HL-60/S4 treated with retinoic acid at 250 ng/mL for 4 days and 3 days (cell line): ENCODE measurements around the gene CCDC91.
"Not testable (repeated sequence)": the region's sequence is repeated elsewhere in the genome, so short reads cannot be mapped to it uniquely, and the experiment has no call there.

Experiments used
- in situ Hi-C: fragments of 300-500 bp; cut with MboI; formaldehyde crosslinking; loops from 2 replicates; pipeline ENCODE4 v1.7.0; 2022; ENCODE audit warnings: low sequenced_read_pairs

CCDC91 gene

DNA sequence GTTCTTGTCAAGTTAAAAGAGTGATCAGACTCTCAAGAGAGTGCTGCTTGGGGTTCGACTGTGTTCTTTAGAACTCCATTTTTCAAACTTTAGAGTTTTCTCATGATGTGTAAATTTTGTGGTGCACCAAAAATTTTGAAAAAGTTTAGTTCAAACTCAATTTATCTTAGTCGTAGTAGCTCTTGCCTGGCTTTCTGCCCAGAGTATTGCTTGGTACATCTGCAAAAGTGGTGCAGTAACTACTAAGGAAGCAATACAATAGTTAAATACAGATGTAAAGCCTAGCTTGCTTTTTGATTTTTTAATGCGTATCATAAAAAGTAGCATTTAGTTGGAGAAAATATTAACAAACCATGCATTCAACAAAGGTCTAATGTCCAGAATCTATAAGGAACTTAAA is 9.5 kb upstream of the CCDC91 start:
- in situ Hi-C loops: no loop called here

DNA sequence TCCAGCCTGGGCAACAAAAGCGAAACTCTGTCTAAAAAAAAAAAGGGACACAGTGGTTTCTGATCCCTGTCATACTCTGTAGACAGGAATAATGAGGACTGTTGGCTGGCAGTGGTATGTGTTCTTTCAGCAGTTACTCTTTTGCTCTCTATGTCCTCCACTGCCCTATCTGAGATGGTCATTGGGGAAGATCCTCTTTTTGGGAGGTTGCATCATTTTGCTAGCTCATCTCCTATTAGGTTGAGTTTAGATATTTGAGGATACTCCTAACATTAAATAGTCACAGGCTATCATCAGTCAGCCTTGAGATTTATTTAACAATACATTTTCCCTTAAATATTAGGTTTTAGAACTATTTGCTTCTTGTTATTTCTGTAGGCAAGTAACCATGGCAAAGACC is 5.9 kb upstream of the CCDC91 start:
- in situ Hi-C loops: no loop called here

DNA sequence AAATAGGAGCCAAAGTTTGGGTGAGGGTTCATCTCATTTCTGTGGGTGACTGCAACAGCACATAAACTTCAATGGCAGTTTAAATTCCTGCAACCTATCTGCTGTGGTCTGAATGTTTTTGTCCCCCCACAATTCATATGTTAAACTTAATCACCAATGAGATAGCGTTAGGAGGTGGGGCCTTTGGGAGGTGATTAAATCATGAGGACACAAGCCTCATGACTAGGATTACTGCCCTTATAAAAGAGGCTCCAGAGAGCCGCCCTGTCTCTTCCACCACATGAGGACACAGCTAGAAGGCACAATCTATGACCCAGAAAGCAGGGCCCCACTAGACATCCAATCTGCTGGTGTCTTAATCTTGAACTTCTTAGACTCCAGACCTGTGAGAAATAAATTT is 3.8 kb upstream of the CCDC91 start:
- in situ Hi-C loops: no loop called here

DNA sequence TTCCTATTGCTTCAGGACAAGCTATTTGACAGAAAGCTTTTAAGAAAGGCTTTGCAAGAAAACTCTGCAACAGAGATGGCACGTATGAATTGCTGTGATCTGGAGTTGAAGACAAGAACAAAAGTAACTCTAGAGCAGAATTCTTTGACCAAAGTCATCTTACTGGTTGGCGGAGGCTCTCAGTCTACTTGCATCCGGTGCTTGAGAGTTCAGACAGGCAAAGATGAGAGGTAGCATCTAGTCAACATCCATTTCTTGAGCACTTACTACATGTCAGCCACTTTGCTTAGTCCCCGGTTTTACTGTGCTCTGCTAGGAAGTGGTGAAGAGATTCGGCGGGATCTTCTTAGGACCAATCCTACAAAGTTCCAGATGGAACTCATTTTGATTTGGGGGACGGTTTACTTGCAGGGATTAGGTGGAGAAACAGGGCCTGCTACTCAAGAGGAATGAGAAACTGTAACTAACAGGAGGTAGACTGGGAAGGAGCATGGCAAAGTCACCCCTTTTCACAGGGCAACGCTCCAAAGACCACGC is 404 bp upstream of the CCDC91 start:
- in situ Hi-C loops: no loop called here

DNA sequence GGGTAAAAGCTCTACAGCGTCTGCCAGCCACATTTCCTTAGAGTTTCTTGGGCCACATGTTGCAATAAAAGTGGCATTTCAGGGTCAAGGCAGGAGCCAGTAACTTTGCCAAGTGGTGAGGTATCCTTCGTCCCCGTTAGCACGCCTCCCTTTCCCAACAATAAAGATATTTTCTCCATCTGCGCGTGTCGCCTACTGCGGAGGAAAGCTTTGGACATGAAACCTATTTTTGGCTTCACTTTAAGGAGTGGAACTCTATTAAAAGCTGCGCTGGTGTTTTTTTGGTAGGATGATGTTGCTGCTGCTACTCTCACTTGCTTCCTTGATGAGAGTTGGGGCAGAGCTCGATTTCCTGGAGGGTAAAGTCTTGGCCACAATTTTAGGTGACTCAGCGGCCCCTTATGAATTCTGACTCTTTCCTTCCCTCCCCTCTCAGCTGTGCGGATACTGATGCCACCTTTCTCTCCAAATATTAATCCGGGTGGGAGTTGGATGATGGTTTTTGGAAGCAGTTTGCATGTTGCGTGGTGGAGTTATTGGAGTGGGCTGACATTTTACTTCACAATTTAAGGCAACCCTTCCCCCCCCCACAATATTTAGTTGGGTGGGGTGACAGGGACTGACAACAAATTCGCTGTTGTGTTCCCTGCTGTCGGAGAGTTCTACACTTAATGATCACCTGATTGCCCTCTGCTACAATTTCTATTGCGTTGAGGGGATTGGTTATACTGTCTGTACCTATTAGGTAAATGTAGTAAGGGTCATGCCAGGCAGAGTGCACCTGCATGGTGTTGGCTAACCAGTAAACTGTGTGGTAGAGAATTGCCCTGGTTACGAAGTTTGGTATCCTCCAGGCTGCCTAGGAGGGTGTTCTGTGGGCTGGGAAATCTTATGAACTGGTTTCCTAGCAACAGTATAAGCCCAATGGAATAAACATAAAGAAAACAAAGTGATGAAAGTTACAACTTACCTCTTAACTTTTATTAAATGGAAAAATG is 1.1 kb downstream of the CCDC91 start:
- in situ Hi-C loops: no loop called here

DNA sequence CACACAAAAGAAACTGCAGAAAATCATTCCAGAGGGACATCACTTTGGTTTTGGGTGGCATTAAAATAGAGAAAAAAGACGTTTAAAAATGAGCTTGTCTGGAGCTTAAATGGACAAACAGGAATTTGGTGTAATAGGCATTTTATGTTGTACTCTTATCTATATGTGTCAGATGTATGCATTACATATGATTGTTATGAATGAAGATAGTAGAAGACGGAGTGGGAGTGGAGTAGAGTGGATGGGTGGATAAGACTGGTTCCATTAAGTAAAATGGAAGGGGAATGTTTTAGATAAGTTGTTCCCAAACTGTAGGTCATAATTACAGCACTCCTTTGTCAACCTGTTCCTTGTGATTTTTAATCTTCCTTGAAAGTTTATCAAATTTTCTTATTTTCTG is 1.9 kb downstream of the CCDC91 start:
- in situ Hi-C loops: no loop called here

DNA sequence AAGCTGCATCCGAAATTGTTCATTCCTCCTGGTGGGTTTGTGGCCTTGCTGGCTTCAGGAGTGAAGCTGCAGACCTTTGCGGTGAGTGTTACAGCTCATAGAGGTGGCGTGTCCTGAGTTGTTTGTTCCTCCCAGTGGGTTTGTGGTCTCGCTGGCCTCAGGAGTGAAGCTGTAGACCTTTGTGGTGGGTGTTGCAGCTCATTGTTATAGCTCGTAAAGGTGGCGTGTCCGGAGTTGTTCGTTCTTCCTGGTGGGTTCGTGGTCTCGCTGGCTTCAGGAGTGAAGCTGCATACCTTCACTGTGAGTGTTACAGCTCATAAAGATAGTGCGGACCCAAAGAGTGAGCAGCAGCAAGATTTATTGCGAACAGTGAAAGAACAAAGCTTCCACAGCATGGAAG is 4.4 kb downstream of the CCDC91 start:
- in situ Hi-C loops: not testable (repeated sequence)

DNA sequence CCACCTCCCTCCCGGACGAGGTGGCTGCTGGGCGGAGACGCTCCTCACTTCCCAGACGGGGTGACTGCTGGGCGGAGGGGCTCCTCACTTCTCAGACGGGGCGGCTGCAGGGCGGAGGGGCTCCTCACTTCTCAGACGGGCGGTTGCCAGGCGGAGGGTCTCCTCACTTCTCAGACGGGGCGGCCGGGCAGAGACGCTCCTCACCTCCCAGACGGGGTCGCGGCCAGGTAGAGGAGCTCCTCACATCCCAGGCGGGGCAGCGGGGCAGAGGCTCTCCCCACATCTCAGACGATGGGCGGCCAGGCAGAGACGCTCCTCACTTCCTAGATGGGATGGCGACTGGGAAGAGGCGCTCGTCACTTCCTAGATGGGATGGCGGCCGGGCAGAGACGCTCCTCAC is 10.9 kb downstream of the CCDC91 start:
- in situ Hi-C loops: not testable (repeated sequence)

DNA sequence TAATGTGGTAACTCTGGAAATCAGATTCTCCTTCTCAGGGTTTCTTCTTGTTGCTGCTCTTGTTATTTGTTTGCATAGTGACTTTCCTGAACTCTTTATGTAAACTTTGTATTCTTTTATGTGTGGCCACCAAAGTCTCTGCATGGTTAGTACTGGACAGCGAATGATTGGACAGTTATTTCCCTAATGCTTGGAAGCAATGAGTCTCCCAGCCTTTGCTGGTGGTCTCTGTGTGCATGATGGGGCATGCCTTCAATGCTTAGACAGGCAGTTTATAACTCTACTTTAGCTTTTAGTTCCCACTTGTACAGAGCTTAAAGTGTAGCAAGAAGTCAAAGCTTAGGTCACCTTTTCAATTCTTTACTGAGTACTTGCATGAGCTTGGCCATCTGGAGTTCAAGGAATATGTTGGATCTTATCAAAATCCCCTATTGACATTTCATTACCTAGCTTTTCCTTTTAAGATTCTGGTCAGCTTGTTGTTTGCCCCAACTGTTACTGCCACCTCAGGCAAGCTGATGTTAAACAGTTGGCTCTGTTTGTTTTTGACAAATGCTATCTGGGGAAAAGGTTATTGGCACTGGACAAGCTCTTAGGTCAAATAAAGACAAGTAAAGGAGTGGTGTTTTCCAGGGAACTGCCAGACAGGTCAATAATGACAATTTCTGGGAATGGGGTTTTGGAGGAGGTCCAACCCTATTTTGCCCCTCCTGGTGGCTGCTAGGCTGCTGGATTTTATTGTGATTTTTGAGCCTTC is 12.3 kb downstream of the CCDC91 start:
- in situ Hi-C loops: no loop called here

DNA sequence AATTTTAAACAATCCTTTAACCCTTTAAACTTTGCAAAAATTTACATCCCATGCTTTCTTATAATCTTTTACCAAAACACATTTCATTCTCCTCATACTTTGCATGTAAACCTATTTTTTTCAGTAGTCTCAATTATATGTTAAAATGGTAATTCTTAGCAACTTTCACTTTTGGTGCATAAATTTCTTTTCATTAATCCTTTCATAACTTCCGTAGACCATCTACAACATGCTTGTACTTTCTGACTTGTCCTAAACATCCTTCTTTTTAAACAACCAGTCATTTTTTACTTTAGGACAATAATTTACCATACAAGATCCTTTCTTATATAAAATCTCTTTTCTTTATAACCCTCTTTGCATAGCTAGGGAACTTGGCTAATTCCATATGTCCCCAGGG is 19.5 kb downstream of the CCDC91 start:
- in situ Hi-C loops: no loop called here

DNA sequence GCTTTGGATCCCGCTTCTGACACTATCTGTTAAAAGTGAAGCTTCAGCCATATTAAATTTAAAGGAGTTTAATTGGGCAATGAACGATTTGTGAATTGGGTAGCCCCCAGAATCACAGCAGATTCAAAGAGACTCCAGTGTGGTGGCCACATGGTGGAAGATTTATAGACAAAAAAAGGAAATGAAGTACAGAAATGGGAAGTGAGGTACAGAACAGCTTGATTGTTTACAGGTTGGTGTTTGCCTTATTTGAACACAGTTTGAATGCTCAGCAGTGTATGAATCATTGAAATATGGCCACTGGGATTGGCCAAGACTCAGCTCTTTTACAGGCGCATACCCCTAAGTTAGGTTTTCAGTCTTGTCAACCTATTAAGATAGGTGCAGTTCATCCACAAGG is 21.9 kb downstream of the CCDC91 start:
- in situ Hi-C loops: no loop called here

DNA sequence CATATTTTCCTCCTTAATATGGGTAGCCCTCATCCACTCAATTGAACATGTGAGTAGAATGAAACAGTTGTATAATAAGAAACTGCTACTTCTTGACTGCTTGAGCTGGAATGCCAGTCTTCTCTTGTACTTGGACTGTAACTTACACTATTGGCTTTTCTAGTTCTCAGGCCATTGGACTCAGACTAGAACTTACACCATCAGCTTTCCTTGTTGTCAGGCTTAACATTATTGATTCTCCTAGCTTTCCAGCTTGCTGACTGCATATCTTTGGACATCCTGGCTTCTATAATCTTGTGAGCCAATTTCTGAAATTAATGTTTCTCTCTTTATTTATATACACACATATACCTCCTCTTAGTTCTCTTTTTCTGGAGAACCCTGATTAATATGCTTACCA is 24.8 kb downstream of the CCDC91 start:
- in situ Hi-C loops: no loop called here

DNA sequence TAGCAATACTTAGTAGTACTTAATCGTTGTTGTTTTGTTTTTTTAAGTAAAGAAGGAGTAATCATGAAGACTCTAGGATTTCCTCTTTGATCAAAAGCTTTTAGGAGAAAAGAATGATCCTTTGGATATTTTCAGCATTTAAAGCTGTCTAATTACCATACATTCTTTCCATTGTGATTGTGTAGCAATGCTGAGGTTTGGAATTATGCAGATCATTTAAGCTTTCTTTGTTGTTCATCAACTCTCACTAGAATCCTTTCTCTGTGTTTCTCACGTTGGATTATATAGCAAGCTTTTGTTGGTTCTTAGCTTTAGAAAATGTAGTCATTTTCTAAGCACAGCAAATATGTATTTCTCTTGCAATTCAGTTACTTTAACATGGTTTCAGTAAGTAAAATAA is 25.8 kb downstream of the CCDC91 start:
- in situ Hi-C loops: no loop called here

DNA sequence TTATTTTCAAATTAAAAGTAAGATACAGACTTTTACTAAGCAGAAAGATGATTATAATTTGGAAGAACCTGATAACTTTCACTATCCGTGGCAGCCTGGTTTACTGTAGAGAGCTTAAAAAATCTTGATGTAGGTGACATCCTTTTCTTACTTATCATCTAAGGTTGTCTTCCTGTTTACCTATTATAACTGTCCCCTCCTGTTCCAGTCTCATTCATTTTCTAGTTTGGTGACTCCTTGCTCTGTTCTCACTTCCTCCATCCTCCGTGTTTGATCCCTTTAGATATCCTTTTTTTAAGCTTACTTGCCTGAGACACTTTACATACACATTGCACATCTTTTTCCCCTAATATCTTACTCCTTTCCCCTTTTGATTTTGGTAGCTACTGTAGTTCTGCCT is 27.5 kb downstream of the CCDC91 start:
- in situ Hi-C loops: no loop called here

DNA sequence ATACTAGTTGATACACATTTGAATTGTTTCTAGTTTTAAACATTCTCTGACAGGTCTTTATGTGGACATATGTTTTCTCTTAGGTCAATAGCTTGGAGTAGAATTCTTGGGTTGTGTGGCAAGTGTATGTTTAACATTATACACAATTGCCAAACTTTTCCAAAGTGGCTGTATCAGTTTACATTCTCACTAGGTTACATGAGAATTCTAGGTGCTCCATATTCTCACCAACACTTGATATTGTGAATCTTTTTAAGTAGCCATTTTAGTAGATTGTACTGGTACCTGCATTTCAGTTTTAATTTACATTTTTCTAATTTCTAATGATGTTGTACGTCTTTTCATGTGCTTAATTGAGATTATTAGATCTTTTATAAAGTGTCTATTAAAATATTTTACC is 28.6 kb downstream of the CCDC91 start:
- in situ Hi-C loops: no loop called here

DNA sequence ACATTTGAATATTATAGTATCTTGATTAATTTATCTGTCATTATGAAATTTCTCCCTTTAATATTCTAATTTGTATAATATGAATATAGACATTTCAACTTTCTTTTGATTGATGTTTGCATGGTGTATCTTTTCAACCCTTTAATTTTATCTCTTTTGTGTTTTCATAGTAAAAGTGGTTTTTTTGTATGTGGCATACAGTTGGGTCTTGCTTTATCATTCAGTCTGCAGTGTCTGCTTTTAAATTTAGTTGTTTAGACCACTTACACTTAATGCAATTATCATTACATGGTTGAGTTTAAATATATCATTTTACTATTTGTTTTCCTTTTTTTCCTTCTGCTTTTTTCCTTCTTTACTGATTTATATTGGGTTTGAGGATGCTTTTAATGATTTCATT is 29.6 kb downstream of the CCDC91 start:
- in situ Hi-C loops: no loop called here

DNA sequence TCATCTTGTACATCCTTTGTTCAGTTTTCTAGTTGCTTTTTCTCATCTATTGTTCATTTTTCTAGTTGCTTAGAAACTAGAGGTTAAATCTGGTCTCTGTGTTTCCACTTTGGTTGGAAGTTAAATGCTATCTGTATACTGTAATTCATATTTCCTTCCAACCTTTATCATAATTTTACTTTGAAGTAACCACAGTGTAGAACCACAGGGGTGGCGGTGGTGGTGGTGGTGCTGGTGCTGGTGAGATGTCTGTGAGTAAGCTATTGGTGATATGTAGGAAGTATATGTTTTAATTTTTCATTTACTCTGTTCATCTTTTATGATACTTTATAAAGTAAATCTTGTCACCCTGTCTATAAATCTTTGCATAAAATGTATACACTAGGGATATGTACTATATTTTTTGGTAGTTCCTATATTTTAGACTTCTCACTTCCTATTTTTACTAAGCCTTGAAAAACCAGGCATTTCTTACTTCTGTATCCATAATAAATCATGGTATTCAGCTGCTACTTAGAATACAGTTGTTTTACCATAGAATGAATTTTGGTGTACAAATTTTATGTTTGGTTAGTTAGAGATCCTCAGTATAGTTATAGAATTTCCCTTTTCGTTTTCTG is 31.9 kb downstream of the CCDC91 start:
- in situ Hi-C loops: no loop called here

DNA sequence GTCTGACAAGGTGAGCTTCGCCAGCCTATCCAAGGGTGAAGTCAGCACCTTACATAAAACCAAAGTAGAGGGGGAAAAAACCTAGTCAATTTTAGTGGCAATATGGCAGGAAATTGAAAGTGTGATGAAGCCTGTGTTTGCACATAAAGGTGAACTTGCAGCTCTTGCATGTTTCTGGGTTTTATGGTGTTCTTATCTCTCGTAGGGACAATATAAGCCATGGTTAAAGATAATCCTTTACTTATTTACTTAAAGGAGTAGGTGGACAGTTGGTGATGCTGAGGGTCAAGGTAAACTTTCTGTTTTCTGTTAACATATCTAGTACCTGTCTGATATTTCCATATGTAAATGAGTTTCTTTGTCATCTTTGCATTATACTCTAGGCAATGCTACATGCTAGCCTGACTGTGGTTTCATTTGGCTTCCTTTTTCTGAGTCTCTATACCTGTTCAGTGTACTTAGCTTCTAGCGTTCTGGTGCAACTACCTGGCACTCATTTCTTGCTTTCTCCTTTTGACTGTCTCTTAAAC is 32.8 kb downstream of the CCDC91 start:
- in situ Hi-C loops: no loop called here

DNA sequence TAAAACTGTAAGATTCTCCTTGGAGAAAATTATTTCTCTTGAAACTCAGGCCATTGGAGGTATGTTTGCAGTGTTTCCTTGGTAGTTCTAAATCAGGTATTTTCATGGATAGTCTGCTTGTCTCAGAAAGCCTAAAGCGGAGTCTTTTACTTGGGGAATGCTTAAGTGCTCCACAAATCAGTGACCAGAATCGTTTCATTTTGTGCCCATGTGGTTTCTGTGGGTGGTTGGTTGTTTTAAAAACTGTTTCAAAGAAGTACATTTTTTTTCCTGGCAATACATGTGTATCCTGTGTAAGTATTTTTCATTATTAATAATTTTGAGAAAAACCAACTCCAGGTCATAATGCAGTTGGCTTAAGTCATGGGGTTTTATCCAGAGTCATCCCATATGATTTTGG is 33.6 kb downstream of the CCDC91 start:
- in situ Hi-C loops: no loop called here

DNA sequence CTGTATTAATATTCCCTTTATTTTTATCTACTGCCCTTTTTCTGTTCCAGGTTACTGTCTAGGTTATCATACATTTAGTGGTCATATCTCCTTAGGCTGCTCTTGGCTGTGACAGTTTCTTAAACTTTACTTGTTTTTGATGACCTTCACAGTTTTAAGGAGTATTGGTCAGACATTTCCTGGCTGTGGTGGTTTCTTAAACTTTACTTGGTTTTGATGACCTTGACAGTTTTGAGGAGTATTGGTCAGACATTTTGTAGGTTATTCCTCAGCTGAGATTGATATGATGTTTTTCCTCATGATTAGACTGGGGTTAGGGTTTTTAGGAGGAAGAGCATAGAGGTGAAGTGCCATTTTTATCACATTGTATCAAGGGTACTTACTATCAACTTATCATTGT is 36.4 kb downstream of the CCDC91 start:
- in situ Hi-C loops: no loop called here

DNA sequence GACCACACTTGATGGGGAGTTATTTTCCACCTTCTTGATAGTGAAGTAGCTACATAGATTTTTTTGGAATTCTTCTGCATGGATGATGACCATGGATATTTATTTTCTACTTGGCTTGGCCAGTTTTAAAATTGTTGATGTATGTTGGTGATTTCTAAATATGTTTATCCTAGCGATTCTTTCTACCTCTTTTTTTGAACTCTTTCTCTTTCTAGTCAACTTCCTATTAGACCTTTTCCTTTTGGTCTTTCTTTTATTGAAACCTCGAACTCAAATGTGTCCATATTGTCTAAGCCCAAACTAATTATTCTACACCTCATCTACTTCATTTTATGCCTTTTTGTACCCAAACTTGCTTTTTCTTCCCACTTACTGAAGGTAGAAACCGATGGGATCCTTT is 37.0 kb downstream of the CCDC91 start:
- in situ Hi-C loops: no loop called here
